Upper lobe of left lung (tissue), 6 donors: Measurements from ENCODE around the gene N4BP2. TPM values are rescaled to one million over a fixed set of nuclear protein-coding genes. Genes with fewer than 3 reads are reported as not detected.

ENCODE experiments used
- ATAC-seq, 2 donors: fragments of 200-7000 bp; cut with Tn5 transposase; one replicate each; pipeline ENCODE4 v1.9.1; 2022; ENCODE audit warnings: mild to moderate bottlenecking in 2 of 2, moderate library complexity in 2 of 2; ENCODE audit not compliant: low FRiP score in 2 of 2
- DNase-seq, 2 donors: peaks; one replicate each; pipeline ENCODE4 v3.0.0-alpha.2; 2019 to 2020
- H3K27ac ChIP-seq, 4 donors: fragments of 200-600 bp; sonication (generic); one replicate each; pipeline ENCODE4 v1.5.1; 2016 to 2019
- H3K27me3 ChIP-seq, 4 donors: fragments of 200-600 bp; sonication (generic); one replicate each; pipeline ENCODE4 v1.5.1; 2017 to 2019
- H3K36me3 ChIP-seq, 4 donors: fragments of 200-600 bp; sonication (generic); one replicate each; pipeline ENCODE4 v1.5.1; 2016 to 2019
- H3K4me1 ChIP-seq, 4 donors: fragments of 200-600 bp; sonication (generic); one replicate each; pipeline ENCODE4 v1.5.1; 2018 to 2019
- H3K4me3 ChIP-seq, 4 donors: fragments of 200-600 bp; sonication (generic); one replicate each; pipeline ENCODE4 v1.5.1; 2017 to 2019; ENCODE audit warnings: mild to moderate bottlenecking in 2 of 4, moderate library complexity in 1 of 4
- H3K9me3 ChIP-seq, 4 donors: fragments of 200-600 bp; sonication (generic); one replicate each; pipeline ENCODE4 v1.5.1; 2018 to 2019
- CTCF ChIP-seq, 6 experiments: fragments of 450-650 bp in 4 of 6; fragments of 200-600 bp in 2 of 6; sonication (generic) in 2 of 6; IDR thresholded peaks; one replicate each; pipeline ENCODE4 v1.5.1; 2016 to 2019; ENCODE audit warnings: antibody characterized with exemption in 6 of 6
- POLR2A ChIP-seq, 4 donors: fragments of 450-650 bp; IDR thresholded peaks; one replicate each; pipeline ENCODE4 v1.5.1; 2016 to 2017; ENCODE audit warnings: antibody characterized with exemption in 4 of 4, mild to moderate bottlenecking in 2 of 4
- WGBS, 2 donors: methylation state at CpG; one replicate each; pipeline ENCODE4 v1.1.5; 2017 to 2018; 5-methylcytosine and 5-hydroxymethylcytosine counted together
- small RNA-seq, 4 donors: library from RNA; depleted of rRNA; stranded (forward); fragments of <200 nt; gene quantifications; one replicate each; pipeline ENCODE3, GENCODE V24; 2016
- total RNA-seq, 6 donors: library from RNA; depleted of rRNA in 4 of 6; stranded (reverse); fragments of >200 nt in 4 of 6; gene quantifications; one replicate each; pipeline versions ENCODE4 v1.1.0 to v1.2.1, GENCODE V29; 2016 to 2021
- donor health status: DM: no; HTN: no; CAD: no; lungs with moderate emphysema.
- donor health status: DM: no; HTN: yes; CAD: no; lungs with severe emphysema.

The N4BP2 gene
- total RNA-seq, 6 donors from 2014 or later: 7.1 to 29.3 (median 9.1) TPM

DNA sequence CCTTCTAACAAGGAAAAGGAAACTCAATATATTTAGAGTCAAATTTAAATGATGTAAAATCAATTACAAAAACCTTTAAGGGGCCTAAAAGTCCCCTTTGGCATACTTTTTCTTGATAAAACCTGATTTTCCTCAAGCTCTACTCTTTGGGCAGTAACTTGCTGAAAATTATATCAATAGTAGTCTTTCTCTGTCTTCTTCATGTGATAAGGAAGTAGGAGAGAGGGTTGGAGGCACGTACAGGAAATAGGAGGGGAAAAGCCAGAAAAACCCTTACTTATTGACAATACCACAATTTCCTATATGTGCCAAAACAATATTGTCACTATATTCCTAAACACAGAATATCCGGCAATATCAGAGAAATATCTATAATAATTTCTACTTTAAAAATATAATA lies 149.8 kb downstream of the N4BP2 start:
- H3K27me3 ChIP-seq: no peaks in the 10 kb centered on the region
- DNase-seq (no peak), ATAC-seq (peak in 1 of 2 donors; percentile 41)
- peak overlapping the region; percentile 52 to 76 (median 72) for H3K27ac ChIP-seq
- no peaks in the 10 kb centered on the region for H3K9me3 ChIP-seq
- H3K36me3 ChIP-seq: no peaks in the 10 kb centered on the region
- H3K4me1 ChIP-seq: peaks cover 0 to 11% (median 0%) of the 10 kb centered on the region in 4 donors
- TF ChIP-seq CTCF (IDR thresholded peaks at IDR 0.05) (no peak), POLR2A (IDR thresholded peaks at IDR 0.05) (no peak)
- no peak overlapping the region for H3K4me3 ChIP-seq
- 40 to 48% methylated on average over 2 of the region's 2 CpGs for WGBS, 2 donors

Small RNAs within 50 kb of the gene (small RNA-seq; reads per million reads assigned to genes)
- 0 reads per million in 4 donors for gene AC095057.1
- gene RF00432: 0 reads per million in 4 donors
- 0 reads per million in 4 donors for gene RNU6-1112P

Other genes with a start within 250 kb of the N4BP2 start
- gene PDS5A, start 78.9 kb upstream of the N4BP2 start, total RNA-seq: 100 to 1,000 TPM in 1 of 6 donors, 10 to 100 TPM in 5; 40.3 to 112 (median 69.6) TPM
- gene RHOH, start 140.2 kb downstream of the N4BP2 start, total RNA-seq: 10 to 100 TPM in 3 of 6 donors, 1 to 10 TPM in 3; 5.5 to 19.9 (median 8.4) TPM